ENCODE data around the gene TOR3A. TPM values are rescaled to one million over a fixed set of nuclear protein-coding genes. Genes with fewer than 3 reads are reported as not detected.

Gene TOR3A
- total and polyA plus RNA-seq, 10 of the 15 experiments (the other 5 are each of a cell fraction or from before 2014, with no cell fraction given), result 8.6 to 87.9 (median 46.3) TPM

DNA sequence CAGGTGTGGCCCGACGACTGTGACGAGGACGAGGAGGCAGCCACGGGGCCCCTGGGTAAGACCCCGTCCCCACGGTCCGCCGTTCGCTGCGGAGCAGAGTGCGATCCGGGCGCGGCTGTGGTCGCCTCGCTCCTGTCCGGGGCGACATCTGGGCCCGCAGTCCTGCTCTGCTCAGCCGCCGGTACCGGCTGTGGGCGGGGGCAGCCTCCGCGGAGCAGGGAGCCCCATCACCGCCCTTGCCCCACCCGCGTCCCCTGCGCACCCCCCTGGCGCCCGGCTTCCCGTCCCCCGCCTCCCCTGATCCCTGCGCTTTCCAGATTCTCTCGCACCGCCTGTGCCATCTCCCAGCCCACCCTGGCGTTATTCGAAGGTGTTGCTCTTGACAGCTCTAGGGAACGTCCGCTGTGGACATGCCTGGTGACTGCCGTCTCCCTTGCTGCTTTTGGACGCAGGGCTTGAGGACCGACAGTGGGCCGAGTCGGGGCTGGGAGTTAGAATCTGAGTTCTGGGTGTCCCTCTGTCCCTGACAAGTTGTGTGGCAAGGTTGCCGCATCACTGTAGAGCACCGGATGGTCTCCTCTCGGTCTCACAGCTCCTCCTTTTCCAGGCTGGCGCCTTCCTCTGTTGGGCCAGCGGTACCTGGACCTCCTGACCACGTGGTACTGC is 596 bp downstream of the TOR3A start (continued):
- TF ChIP-seq, protein P1, sequence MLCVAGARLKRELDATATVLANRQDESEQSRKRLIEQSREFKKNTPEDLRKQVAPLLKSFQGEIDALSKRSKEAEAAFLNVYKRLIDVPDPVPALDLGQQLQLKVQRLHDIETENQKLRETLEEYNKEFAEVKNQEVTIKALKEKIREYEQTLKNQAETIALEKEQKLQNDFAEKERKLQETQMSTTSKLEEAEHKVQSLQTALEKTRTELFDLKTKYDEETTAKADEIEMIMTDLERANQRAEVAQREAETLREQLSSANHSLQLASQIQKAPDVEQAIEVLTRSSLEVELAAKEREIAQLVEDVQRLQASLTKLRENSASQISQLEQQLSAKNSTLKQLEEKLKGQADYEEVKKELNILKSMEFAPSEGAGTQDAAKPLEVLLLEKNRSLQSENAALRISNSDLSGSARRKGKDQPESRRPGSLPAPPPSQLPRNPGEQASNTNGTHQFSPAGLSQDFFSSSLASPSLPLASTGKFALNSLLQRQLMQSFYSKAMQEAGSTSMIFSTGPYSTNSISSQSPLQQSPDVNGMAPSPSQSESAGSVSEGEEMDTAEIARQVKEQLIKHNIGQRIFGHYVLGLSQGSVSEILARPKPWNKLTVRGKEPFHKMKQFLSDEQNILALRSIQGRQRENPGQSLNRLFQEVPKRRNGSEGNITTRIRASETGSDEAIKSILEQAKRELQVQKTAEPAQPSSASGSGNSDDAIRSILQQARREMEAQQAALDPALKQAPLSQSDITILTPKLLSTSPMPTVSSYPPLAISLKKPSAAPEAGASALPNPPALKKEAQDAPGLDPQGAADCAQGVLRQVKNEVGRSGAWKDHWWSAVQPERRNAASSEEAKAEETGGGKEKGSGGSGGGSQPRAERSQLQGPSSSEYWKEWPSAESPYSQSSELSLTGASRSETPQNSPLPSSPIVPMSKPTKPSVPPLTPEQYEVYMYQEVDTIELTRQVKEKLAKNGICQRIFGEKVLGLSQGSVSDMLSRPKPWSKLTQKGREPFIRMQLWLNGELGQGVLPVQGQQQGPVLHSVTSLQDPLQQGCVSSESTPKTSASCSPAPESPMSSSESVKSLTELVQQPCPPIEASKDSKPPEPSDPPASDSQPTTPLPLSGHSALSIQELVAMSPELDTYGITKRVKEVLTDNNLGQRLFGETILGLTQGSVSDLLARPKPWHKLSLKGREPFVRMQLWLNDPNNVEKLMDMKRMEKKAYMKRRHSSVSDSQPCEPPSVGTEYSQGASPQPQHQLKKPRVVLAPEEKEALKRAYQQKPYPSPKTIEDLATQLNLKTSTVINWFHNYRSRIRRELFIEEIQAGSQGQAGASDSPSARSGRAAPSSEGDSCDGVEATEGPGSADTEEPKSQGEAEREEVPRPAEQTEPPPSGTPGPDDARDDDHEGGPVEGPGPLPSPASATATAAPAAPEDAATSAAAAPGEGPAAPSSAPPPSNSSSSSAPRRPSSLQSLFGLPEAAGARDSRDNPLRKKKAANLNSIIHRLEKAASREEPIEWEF (IDR thresholded peaks at IDR 0.05; ENCODE audit: insufficient replicate concordance, low read depth, low read length), result no peak
- no peak for TF ChIP-seq KDM1A (IDR thresholded peaks at IDR 0.05; ENCODE audit: borderline replicate concordance)
- no peak for TF ChIP-seq ZZZ3 (IDR thresholded peaks at IDR 0.05; ENCODE audit: control insufficient read depth, insufficient read length, low read depth)
- no peak for TF ChIP-seq TCF3 (IDR thresholded peaks at IDR 0.05; ENCODE audit: borderline replicate concordance, insufficient read depth, low read depth, low read length)

DNA sequence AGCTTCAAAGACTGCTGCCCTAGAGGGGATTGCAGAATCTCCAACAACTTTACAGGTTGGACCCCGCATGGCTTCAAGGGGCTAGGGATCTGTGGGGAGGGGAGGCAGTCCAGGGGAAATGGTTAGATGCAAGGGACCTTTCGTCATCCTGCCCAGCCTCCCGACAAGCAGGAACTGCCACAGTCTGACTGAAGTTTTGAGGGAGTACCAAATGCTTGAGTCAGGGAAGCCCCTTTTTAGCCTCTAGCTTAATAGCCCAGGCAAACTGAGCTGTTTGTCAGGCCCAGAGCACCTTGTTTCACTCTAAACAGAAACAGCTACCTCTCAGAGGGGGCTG is 1.1 kb downstream of the TOR3A start:
- in situ Hi-C loops (cut with MboI), result loop anchor here (5.0 to 25.0 kb wide), 2 partner anchors 284 to 729 kb away; partner anchors contain the start of gene AXDND1
- TF ChIP-seq TBL1XR1 (IDR thresholded peaks at IDR 0.05; ENCODE audit: low read depth, low read length) (no peak), POLR2AphosphoS2 (IDR thresholded peaks at IDR 0.05; ENCODE audit: low read depth, low read length) (no peak), ASH2L (IDR thresholded peaks at IDR 0.05; ENCODE audit: borderline replicate concordance, low read depth) (no peak), EZH2 (IDR thresholded peaks at IDR 0.05; ENCODE audit: borderline replicate concordance, control insufficient read depth, low read depth, low read length) (no peak), PML (IDR thresholded peaks at IDR 0.05; ENCODE audit: low read length) (no peak), MEF2A (IDR thresholded peaks at IDR 0.05; ENCODE audit: insufficient read depth, low read depth, low read length) (no peak), TCF3 (IDR thresholded peaks at IDR 0.05; ENCODE audit: borderline replicate concordance, insufficient read depth, low read depth, low read length) (no peak), MXI1 (IDR thresholded peaks at IDR 0.05; ENCODE audit: low read depth, low read length) (0 out of 2 replicates have a peak, but pooled peaks have one; percentile 12)

More for the DNA sequence above, 1.1 kb downstream of the TOR3A start:
- peaks cover 25% of the 10 kb centered on the region for H3K4me1 ChIP-seq (ENCODE audit: control insufficient read depth, insufficient read depth, low read length)
- 0% methylated on average over 3 of the region's 3 CpGs for WGBS (ENCODE audit: insufficient coverage, insufficient replicate concordance, low lambda C conversion rate, missing lambda C conversion rate)
- H3K36me3 ChIP-seq (ENCODE audit: control insufficient read depth in 2 of 2, insufficient read depth in 2 of 2, low read length in 1 of 2), result peaks cover 0 to 11% of the 10 kb centered on the region in 2 experiments; a peak in 3 of 4 replicates
- peaks cover 45% of the 10 kb centered on the region for H3K79me2 ChIP-seq (ENCODE audit: control insufficient read depth, insufficient read depth, low read length)
- ChIA-PET RAD21 (ENCODE audit: unreplicated experiment) (interaction anchor here (1.0 to 8.3 kb wide), 6 partner anchors 23 to 287 kb away, joined by 3 to 61 read pairs (median 5); partner anchors contain the start of gene AXDND1), POLR2A (interaction anchor here (0.6 to 1.4 kb wide), 6 partner anchors 9 to 283 kb away, joined by 3 to 5 read pairs (median 3); partner anchors contain the start of gene AXDND1), CTCF (interaction anchor here (0.7 to 5.4 kb wide), 10 partner anchors 11 to 732 kb away, joined by 3 to 49 read pairs (median 6); partner anchors contain the start of genes AXDND1 and SOAT1), SMC1A (ENCODE audit: uncharacterized antibody, unreplicated experiment) (interaction anchor here (0.6 to 5.9 kb wide), 9 partner anchors 38 to 288 kb away, joined by 3 to 35 read pairs (median 3); partner anchors contain the start of gene AXDND1)
- peak overlapping the region; percentile 95 for H3K4me3 ChIP-seq
- H4K20me1 ChIP-seq (ENCODE audit: control insufficient read depth, insufficient read depth), result no peaks in the 10 kb centered on the region
- FAIRE-seq, result no peak
- peak overlapping the region; percentile 99 for H3K4me2 ChIP-seq (ENCODE audit: control insufficient read depth, insufficient read depth)
- H3K9ac ChIP-seq (ENCODE audit: control insufficient read depth, insufficient read depth, low read length), result peak overlapping the region; percentile 92
- no TSS peak for BruUV-seq (replicated peaks)
- intact Hi-C loops (cut with micrococcal nuclease; ENCODE audit: unreplicated experiment), result loop anchor here (1.0 to 5.0 kb wide), 3 partner anchors 56 to 282 kb away; partner anchors contain the start of genes AXDND1 and FAM20B
- peak; percentile 6 for ATAC-seq
- no peaks in the 10 kb centered on the region for H3K27me3 ChIP-seq (replicated peaks in 1 of 2; ENCODE audit: control insufficient read depth in 2 of 2, insufficient read depth in 2 of 2, low read length in 1 of 2)
- peak overlapping the region; percentile 16 for H2AFZ ChIP-seq (ENCODE audit: control insufficient read depth, low read depth, low read length)
- DNase-seq (ENCODE audit: low read depth, low spot score), result no peak
- peak overlapping the region; percentile 96 for H3K27ac ChIP-seq (ENCODE audit: control insufficient read depth, insufficient read depth)
- H3K9me3 ChIP-seq (replicated peaks; ENCODE audit: control insufficient read depth, insufficient read depth, low read length), result no peaks in the 10 kb centered on the region
